Activated naive CD8-positive, alpha-beta T cell (primary cell): ENCODE results near the gene APOD.

Source experiments
- H3K27ac Mint-ChIP-seq: one replicate; pipeline ENCODE4 v1.8.0; 2021; ENCODE audit warnings: mixed read lengths
- H3K27me3 Mint-ChIP-seq: one replicate; pipeline ENCODE4 v1.8.0; 2021; ENCODE audit warnings: mixed read lengths
- H3K36me3 Mint-ChIP-seq: one replicate; pipeline ENCODE4 v1.8.0; 2021; ENCODE audit warnings: mixed read lengths
- H3K4me1 Mint-ChIP-seq: one replicate; pipeline ENCODE4 v1.8.0; 2021; ENCODE audit warnings: low read depth, mixed read lengths
- H3K4me3 Mint-ChIP-seq: one replicate; pipeline ENCODE4 v1.8.0; 2021; ENCODE audit warnings: mild to moderate bottlenecking, mixed read lengths
- H3K9me3 Mint-ChIP-seq: one replicate; pipeline ENCODE4 v1.8.0; 2021; ENCODE audit warnings: low read depth, mixed read lengths

APOD gene

GRCh38 chr3:195555110-195555509 is 28.6 kb downstream of the APOD start:
- Mint-ChIP-seq H3K27me3 (no peaks in the 10 kb centered on the region), H3K4me1 (peaks cover 65% of the 10 kb centered on the region), H3K27ac (peak overlapping the region; percentile 46), H3K9me3 (no peaks in the 10 kb centered on the region), H3K4me3 (no peak overlapping the region), H3K36me3 (no peaks in the 10 kb centered on the region)

- no peaks in the 10 kb centered on the region for H3K27me3 Mint-ChIP-seq
- no peaks in the 10 kb centered on the region for H3K36me3 Mint-ChIP-seq
- no peak overlapping the region for H3K4me3 Mint-ChIP-seq
- H3K9me3 Mint-ChIP-seq, result no peaks in the 10 kb centered on the region
- no peak overlapping the region for H3K27ac Mint-ChIP-seq
- H3K4me1 Mint-ChIP-seq, result peaks cover 71% of the 10 kb centered on the region
These were observed 29.3 kb downstream of the APOD start for GRCh38 chr3:195554458-195554857.

- H3K9me3 Mint-ChIP-seq, result no peaks in the 10 kb centered on the region
- no peaks in the 10 kb centered on the region for H3K27me3 Mint-ChIP-seq
- H3K27ac Mint-ChIP-seq, result peak overlapping the region; percentile 93
- H3K4me1 Mint-ChIP-seq, result peaks cover 72% of the 10 kb centered on the region
- no peak overlapping the region for H3K4me3 Mint-ChIP-seq
- no peaks in the 10 kb centered on the region for H3K36me3 Mint-ChIP-seq
These were observed 30.5 kb downstream of the APOD start for GRCh38 chr3:195553268-195553667.

GRCh38 chr3:195551381-195551978 is 32.3 kb downstream of the APOD start:
- peak overlapping the region; percentile 35 for H3K4me3 Mint-ChIP-seq
- peak overlapping the region; percentile 93 for H3K27ac Mint-ChIP-seq
- H3K27me3 Mint-ChIP-seq, result no peaks in the 10 kb centered on the region
- no peaks in the 10 kb centered on the region for H3K9me3 Mint-ChIP-seq
- peaks cover 82% of the 10 kb centered on the region for H3K4me1 Mint-ChIP-seq
- H3K36me3 Mint-ChIP-seq, result no peaks in the 10 kb centered on the region

GRCh38 chr3:195550723-195551122 is 33.0 kb downstream of the APOD start:
- Mint-ChIP-seq H3K9me3 (no peaks in the 10 kb centered on the region), H3K4me1 (peaks cover 84% of the 10 kb centered on the region), H3K27me3 (no peaks in the 10 kb centered on the region), H3K36me3 (no peaks in the 10 kb centered on the region), H3K4me3 (peak overlapping the region; percentile 84), H3K27ac (peak overlapping the region; percentile 93)

GRCh38 chr3:195549931-195550519 is 33.7 kb downstream of the APOD start:
- H3K27ac Mint-ChIP-seq, result peak overlapping the region; percentile 93
- H3K36me3 Mint-ChIP-seq, result no peaks in the 10 kb centered on the region
- H3K27me3 Mint-ChIP-seq, result no peaks in the 10 kb centered on the region
- peaks cover 86% of the 10 kb centered on the region for H3K4me1 Mint-ChIP-seq
- no peaks in the 10 kb centered on the region for H3K9me3 Mint-ChIP-seq
- peak overlapping the region; percentile 84 for H3K4me3 Mint-ChIP-seq

- Mint-ChIP-seq H3K4me3 (no peak overlapping the region), H3K27ac (no peak overlapping the region), H3K36me3 (no peaks in the 10 kb centered on the region), H3K9me3 (no peaks in the 10 kb centered on the region), H3K27me3 (no peaks in the 10 kb centered on the region), H3K4me1 (peaks cover 90% of the 10 kb centered on the region)
These were observed 34.8 kb downstream of the APOD start for GRCh38 chr3:195548987-195549386.

- Mint-ChIP-seq H3K27ac (peak overlapping the region; percentile 77), H3K36me3 (no peaks in the 10 kb centered on the region), H3K9me3 (no peaks in the 10 kb centered on the region), H3K4me1 (peaks cover 93% of the 10 kb centered on the region), H3K27me3 (no peaks in the 10 kb centered on the region), H3K4me3 (peak overlapping the region; percentile 60)
These were observed 35.2 kb downstream of the APOD start for GRCh38 chr3:195548501-195548900.

- Mint-ChIP-seq H3K4me1 (peaks cover 88% of the 10 kb centered on the region), H3K9me3 (no peaks in the 10 kb centered on the region), H3K4me3 (peak overlapping the region; percentile 60), H3K36me3 (no peaks in the 10 kb centered on the region), H3K27ac (peak overlapping the region; percentile 77), H3K27me3 (no peaks in the 10 kb centered on the region)
These were observed 35.7 kb downstream of the APOD start for GRCh38 chr3:195548006-195548405.

GRCh38 chr3:195546130-195546560 is 37.6 kb downstream of the APOD start:
- peak overlapping the region; percentile 95 for H3K27ac Mint-ChIP-seq
- peak overlapping the region; percentile 82 for H3K4me3 Mint-ChIP-seq
- no peaks in the 10 kb centered on the region for H3K36me3 Mint-ChIP-seq
- H3K4me1 Mint-ChIP-seq, result peaks cover 73% of the 10 kb centered on the region
- no peaks in the 10 kb centered on the region for H3K27me3 Mint-ChIP-seq
- H3K9me3 Mint-ChIP-seq, result no peaks in the 10 kb centered on the region

GRCh38 chr3:195544634-195545033 is 39.1 kb downstream of the APOD start:
- Mint-ChIP-seq H3K9me3 (no peaks in the 10 kb centered on the region), H3K4me1 (peaks cover 72% of the 10 kb centered on the region), H3K27me3 (no peaks in the 10 kb centered on the region), H3K4me3 (peak overlapping the region; percentile 89), H3K36me3 (no peaks in the 10 kb centered on the region), H3K27ac (peak overlapping the region; percentile 93)

GRCh38 chr3:195544230-195544536 is 39.6 kb downstream of the APOD start:
- H3K27ac Mint-ChIP-seq, result peak overlapping the region; percentile 93
- no peaks in the 10 kb centered on the region for H3K27me3 Mint-ChIP-seq
- H3K4me1 Mint-ChIP-seq, result peaks cover 75% of the 10 kb centered on the region
- H3K9me3 Mint-ChIP-seq, result no peaks in the 10 kb centered on the region
- H3K4me3 Mint-ChIP-seq, result peak overlapping the region; percentile 89
- no peaks in the 10 kb centered on the region for H3K36me3 Mint-ChIP-seq

- H3K27me3 Mint-ChIP-seq, result no peaks in the 10 kb centered on the region
- peak overlapping the region; percentile 93 for H3K27ac Mint-ChIP-seq
- peak overlapping the region; percentile 89 for H3K4me3 Mint-ChIP-seq
- no peaks in the 10 kb centered on the region for H3K36me3 Mint-ChIP-seq
- H3K4me1 Mint-ChIP-seq, result peaks cover 77% of the 10 kb centered on the region
- H3K9me3 Mint-ChIP-seq, result no peaks in the 10 kb centered on the region
These were observed 40.1 kb downstream of the APOD start for GRCh38 chr3:195543500-195544229.

- Mint-ChIP-seq H3K9me3 (no peaks in the 10 kb centered on the region), H3K4me3 (peak within 1 kb of the TSS; percentile 89), H3K36me3 (no peaks in the 10 kb centered on the region), H3K27me3 (no peaks in the 10 kb centered on the region), H3K4me1 (peaks cover 75% of the 10 kb centered on the region), H3K27ac (peak within 1 kb of the TSS; percentile 93)
These were observed 40.8 kb downstream of the APOD start, which contains the start of gene PPP1R2 for GRCh38 chr3:195542698-195543499. TSS of gene PPP1R2 (minus strand) at chr3:195543325. CDS start at chr3:195543025, 300 bp downstream.

- peaks cover 77% of the 10 kb centered on the region for H3K4me1 Mint-ChIP-seq
- no peaks in the 10 kb centered on the region for H3K36me3 Mint-ChIP-seq
- no peaks in the 10 kb centered on the region for H3K27me3 Mint-ChIP-seq
- H3K27ac Mint-ChIP-seq, result peak overlapping the region; percentile 88
- no peaks in the 10 kb centered on the region for H3K9me3 Mint-ChIP-seq
- peak overlapping the region; percentile 89 for H3K4me3 Mint-ChIP-seq
These were observed 41.4 kb downstream of the APOD start for GRCh38 chr3:195542316-195542697.
